ENCODE results near the gene CYB561.

Gene CYB561, protein sequence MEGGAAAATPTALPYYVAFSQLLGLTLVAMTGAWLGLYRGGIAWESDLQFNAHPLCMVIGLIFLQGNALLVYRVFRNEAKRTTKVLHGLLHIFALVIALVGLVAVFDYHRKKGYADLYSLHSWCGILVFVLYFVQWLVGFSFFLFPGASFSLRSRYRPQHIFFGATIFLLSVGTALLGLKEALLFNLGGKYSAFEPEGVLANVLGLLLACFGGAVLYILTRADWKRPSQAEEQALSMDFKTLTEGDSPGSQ

DNA sequence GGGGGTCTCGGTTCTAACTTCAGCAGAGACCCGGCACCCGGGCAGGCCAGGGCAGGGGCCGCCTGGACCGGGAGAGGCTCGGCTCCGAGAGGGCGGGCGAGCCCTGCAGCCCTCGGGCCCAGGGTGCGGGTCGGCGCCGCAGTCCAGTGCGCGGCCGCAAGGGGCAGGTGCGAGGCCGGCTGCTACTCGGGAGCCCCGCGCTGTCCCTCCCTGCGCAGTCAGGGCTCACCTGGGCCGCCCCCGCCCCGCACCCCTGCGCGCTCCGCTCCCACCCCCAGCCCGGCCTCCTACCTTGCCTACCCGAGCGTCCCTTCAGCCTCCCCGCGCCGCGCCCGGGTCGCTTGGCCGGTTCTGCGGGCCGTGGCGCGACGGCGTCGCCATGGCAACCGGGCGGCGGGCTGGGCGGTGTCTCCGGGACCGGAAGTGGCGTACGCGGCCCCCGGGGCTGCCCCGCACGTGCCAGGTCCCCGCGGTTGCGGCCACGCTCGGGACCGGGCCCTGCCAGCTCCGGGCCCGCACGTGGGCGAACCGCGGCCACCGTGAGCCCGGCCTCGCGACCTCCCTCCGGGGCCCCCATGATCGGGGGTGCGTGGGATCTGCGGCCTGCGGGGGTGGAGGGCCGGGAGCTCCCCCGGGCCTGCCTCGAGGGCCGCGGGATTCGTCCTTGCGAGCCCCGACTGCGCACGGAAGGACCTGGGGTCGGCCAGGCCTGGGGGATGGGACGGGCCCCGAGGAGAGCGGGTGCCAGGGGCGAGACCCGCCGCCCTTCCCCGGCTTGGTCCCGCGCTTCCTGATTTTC is at the start of gene CYB561:
Gene CYB561 (minus strand): TSS at position 353 of the 799 bp plus-strand sequence. CDS start 8,759 bp downstream, outside the sequence.
- peak; percentile 33 to 96 for DNase-seq

DNA sequence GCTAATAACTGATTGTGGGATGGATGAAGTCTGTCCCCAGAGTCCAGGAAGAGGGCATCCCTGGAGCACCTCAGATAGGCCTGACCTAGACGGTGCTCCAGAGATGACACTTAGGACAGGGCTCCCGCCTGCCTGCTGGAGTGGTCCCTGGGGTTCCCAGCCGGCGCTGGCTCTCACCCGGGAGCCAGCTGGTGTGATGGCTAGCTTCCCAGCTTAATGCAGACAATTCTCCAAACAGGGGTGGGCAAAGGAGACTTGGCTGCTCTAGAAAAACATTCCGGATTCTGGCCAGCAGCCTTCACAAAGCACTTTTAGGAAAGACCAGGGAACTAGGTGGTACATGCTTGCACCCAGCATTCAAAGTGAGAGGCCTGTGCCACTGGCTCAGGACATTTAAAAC is 49.4 kb upstream of the CYB561 start:
- no peak for DNase-seq

DNA sequence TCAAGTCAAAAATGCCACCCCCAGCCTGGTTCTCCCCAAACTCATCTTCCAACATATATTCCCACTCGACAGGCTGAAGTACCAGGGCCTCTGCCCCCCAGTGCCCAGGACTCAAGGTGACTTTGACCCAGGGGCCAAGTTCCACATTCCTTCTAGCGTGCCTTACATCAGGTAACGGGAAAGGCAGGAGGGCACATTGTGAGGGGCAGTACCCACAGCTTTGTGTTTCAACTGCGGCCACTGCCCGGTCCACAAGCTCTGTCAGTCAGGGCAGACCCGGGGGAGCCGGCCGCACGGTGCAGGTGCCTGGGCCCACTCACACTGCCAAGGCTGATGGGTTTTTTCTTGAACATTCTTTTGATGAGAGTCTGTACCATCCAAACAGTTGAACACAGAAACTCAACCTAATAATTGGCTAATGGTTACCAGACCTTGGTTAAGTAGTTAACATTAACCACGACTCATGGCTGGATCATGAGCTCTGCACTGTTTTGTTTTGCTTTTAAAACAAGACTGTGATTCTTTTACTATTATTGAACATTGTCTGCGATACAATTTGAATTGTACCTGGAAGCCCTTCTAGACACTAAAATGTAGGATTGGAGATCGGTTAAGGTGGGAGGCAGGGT is 48.3 kb upstream of the CYB561 start:
- DNase-seq: no peak

DNA sequence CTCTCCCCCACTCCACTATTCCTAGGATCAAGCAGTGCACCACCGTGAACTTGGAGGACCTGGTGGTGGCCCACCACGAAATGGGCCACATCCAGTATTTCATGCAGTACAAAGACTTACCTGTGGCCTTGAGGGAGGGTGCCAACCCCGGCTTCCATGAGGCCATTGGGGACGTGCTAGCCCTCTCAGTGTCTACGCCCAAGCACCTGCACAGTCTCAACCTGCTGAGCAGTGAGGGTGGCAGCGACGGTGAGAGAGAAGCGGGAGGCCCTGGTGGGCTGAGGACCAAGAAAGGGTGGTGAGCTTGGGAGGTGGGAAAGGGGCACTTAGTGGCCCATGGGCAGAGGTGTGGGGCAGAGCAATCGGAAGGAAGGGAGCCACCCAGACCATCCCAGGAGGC is 47.3 kb upstream of the CYB561 start:
- DNase-seq: no peak

DNA sequence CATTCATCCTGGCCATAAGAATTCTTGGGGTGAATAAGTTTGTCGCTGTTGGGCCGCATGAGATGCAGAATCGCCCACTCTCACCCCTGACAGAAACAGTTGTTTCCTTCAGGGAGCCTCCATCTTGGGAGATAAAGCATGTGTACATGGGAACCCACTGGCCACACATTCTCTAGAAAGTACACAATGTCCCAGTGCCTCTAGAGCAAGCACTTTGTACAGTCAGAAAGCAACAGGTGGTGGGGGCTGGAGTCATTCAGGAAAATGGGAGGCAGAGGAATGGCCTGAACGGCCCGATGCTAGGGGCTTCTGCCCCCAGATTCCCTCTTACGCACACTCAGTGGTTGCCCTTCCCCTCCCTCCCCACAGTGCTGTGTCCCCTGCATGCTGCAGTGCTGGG is 46.8 kb upstream of the CYB561 start:
- no peak for DNase-seq

DNA sequence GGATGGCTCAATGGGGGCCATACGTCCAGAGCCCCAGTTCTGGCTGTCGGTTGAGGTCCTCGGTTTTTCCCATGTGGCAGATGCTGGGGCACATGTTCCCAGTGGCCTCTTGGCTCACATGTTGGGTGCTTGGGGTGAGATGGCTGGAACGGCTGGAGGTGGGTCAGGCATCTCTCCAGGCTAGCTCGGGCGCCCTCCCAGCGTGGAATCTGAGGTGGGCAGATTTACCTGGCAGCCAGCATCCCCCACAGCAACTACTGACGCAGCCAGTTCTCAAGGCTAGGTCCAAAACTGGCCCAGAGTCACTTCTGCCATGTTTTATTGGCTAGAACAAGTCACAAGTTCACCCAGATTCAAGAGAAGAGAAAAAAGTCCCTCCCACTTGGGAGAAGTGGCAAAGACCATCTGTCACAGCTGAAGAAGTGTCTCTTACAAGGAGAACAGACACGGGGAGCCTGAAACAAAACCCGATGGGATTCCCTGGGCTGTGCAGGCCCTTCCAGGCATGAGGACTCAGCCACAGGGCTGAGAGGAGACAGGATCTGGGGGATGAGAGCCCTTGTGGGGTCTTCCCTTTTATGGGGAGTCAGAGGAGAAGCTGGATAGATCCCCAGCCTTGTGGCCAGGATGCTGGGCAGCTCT is 46.0 kb upstream of the CYB561 start:
- no peak for DNase-seq

DNA sequence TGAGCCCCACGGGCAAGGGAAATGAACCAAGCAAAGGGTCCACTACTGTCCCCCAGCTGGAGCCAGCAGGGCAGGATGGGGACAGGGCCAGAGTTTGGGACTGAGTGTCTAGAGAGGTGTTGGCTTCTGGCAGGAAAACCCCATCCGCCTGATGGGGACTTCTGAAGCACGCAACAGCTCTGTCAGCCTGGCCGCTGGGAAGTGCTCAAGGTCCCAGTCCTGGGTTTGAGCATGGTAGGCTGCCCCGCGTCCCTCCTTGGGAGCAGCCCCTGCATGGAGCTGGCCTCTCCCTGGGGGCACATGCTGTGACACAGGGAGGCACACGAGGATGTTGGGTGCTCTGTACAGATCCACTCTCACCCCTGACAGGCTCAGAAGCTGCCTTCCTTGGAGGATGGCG is 45.3 kb upstream of the CYB561 start:
- DNase-seq: no peak

DNA sequence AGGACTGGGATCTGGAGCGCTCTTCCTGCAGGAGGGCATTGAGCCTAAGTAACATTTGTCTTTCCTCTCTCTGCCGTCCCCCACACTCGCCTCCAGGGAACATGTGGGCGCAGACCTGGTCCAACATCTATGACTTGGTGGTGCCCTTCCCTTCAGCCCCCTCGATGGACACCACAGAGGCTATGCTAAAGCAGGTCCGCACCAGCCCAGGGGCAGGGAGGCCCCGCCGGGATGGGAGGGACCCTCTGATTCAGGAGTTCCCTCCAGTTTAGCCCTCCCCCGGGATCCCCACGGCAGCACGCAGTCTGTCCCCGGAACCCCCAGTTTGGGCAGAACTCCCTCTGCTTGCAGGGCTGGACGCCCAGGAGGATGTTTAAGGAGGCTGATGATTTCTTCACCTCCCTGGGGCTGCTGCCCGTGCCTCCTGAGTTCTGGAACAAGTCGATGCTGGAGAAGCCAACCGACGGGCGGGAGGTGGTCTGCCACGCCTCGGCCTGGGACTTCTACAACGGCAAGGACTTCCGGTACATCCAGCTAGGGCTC is 44.8 kb upstream of the CYB561 start:
- DNase-seq: no peak

DNA sequence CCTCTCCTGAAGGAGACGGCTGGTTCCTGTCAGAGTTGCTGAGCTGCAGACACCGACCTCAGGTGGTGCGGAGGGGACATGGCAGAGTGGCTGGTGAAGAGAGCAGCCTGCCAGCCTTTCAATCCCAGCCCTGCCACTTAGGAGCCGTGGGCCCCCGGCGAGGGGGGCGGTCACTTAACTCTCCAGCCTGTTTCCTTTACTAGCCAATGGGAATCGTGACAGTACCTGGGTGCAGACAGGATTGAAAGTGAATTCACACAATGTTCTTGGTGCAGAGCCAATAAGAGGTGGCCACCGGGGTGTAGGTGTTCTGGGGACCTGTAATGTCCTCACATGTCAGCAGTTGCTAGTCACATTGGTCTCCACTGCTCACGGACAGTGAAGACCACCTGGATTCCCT is 44.2 kb upstream of the CYB561 start:
- DNase-seq: no peak

DNA sequence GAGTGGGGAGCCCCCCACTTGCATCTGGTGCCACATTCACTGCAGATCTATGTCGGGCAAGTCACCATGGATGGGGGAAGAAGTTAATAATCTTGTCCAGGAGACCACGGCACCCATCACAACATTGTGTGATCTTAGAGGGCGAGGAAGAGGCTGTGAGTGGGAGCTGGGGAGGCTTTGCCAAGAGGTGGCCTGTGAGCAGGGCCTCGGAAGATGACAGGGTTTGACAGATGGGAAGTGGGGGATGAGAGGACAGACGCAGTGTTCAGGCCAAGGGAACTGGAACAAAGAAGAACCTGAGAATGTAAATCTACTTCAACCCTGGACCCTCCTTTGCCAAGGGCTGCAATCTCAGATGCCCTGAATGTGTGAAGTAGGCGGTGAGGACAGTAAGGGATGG is 43.2 kb upstream of the CYB561 start:
- no peak for DNase-seq

DNA sequence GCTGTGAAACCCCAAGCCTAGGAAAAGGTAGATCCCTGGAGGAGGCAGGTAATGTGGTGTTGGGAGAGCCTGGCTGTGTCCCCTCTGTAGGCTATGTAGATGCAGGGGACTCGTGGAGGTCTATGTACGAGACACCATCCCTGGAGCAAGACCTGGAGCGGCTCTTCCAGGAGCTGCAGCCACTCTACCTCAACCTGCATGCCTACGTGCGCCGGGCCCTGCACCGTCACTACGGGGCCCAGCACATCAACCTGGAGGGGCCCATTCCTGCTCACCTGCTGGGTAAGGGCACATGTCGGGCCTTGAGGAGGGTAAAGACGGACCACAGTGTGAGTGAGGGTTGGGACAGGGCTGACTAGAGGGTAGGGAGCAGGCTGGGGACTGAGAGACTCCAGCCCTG is 42.7 kb upstream of the CYB561 start:
- no peak for DNase-seq

DNA sequence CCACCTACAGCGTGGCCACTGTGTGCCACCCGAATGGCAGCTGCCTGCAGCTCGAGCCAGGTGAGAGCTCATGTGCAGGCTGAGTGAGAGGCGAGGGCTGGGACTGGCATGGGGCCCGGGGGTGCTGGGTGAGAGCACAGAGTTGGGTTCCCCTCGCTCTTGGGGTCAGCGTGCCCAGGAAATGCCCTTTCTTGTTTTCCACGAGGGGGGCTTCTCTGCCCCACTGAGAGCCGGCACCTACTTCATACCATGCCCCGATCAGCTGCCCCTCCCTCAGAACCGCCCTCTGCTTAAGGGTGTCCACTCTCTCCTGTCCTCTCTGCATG is 40.9 kb upstream of the CYB561 start:
- no peak for DNase-seq

DNA sequence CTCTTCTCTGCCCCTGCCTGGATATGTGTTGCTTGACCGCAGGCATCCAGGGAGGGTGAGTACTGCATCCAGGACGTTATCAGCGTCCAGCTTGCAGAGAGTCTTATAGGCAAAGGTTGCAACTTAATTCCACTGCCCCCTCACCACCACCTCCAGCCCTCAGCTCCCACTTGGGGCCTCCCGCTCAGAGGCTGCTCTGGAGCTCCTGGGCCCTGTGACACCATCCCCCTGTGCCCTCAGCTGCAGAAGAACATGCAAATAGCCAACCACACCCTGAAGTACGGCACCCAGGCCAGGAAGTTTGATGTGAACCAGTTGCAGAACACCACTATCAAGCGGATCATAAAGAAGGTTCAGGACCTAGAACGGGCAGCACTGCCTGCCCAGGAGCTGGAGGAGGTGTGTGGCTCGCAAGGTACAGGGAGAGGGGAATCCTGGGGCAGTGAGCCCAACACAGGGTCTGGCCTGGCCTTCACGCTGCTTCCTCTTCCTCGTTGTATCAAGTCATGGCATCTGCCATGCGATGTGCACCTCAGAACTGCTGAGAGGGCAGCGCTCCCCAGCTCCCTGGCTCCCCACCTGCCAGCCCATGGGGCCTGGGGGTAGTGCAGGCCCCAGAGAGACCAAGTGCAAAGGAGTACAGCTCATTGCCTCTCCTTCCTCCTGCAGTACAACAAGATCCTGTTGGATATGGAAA is 40.4 kb upstream of the CYB561 start:
- DNase-seq: peak; percentile 23 to 52

DNA sequence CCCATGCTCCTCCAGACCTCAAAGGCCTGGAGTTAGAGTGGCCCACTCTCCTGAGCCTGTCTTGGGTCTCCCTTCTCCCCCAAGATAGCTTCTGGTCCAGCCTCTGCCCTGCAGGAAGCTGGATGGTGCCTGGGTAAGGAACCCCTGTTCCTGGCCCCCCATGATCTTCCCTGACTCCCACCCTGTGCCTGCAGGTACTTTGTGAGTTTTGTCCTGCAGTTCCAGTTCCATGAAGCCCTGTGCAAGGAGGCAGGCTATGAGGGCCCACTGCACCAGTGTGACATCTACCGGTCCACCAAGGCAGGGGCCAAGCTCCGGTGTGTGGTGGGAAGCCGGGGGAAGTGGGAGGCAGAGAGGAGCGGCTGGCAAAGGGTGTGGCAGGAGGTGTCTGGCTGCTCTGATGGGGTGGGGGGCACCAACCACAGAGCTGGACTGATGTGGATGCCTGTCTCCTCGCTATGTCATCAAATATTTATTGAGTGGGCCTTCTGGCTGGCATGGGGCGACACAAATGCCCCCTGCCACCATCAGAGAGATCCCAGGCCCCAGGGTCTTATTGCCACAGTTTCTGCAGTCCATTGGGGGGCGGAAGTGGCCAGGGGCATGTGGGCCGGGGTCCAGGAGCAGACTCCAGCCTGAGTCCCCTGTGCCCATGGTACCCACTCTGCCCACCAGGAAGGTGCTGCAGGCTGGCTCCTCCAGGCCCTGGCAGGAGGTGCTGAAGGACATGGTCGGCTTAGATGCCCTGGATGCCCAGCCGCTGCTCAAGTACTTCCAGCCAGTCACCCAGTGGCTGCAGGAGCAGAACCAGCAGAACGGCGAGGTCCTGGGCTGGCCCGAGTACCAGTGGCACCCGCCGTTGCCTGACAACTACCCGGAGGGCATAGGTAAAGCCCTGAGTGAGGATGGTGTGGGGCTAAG is 37.8 kb upstream of the CYB561 start:
- DNase-seq: no peak

DNA sequence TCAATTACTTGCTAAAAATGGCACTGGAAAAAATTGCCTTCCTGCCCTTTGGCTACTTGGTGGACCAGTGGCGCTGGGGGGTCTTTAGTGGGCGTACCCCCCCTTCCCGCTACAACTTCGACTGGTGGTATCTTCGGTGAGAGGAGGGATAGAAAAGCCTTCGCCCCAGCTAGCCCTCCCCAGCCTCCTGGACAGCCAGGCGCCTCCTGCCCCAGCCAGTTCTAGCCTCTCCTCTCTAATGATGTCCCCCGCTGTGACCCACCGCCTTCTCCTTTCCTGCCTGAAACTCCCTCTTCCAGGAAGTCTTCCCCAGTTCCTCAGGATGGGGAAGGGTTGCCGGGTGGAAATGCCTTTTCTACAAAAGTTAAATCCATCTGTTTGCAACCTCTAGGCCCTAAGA is 36.9 kb upstream of the CYB561 start:
- no peak for DNase-seq

DNA sequence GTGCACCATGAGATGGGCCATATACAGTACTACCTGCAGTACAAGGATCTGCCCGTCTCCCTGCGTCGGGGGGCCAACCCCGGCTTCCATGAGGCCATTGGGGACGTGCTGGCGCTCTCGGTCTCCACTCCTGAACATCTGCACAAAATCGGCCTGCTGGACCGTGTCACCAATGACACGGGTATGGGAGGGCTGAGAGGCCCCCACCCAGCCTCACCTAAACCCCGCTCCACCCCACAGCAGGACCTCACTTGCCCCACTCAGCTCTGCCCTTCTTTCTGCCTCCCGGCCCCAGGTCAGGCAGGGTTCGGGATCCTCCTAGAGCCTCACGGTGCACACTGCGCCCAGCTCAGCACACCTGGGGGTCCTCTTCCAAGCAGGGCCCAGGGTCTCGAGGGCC is 36.4 kb upstream of the CYB561 start:
- no peak for DNase-seq

DNA sequence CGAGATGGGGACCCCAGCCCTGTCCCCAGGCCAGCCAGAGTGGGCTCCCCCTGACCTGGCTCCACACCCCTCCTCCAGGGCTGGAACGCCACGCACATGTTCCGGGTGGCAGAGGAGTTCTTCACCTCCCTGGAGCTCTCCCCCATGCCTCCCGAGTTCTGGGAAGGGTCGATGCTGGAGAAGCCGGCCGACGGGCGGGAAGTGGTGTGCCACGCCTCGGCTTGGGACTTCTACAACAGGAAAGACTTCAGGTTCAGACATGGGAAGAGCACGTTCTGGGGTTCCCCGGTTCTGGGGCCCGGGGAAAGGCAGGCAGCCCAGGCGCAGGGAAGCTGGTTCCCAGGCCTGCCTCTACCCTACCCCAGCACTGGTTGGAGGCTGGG is 35.4 kb upstream of the CYB561 start:
- DNase-seq: no peak

DNA sequence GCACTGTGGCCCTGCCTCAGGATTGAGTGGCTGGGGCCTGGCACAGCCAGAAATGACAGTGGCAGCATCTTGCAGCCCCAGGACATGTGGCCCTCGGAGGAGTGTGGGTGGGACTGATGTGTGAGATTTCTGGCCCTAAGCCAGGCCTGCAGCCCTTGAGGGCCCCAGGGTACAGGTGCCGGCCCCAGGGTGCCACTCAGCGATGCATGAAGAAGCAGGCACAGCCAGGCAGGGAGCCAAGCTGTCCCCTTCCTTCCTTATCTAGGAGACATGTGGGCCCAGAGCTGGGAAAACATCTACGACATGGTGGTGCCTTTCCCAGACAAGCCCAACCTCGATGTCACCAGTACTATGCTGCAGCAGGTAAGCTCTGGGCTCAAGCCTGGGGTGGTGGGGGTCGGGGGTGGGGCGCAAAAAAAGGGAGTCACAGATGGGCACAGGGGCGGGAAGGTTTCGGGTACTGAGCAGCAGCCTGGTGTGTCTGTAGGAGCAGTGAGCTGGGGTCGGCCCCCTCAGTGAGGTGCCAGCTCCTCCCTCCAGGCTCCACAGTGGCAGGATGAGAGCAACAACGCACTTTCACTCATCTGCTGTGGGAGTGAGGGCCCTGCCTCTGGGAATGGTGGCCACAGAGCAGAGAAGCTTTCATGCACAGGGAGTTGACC is 34.9 kb upstream of the CYB561 start:
- DNase-seq: peak in 1 of 2 experiments; percentile 15

DNA sequence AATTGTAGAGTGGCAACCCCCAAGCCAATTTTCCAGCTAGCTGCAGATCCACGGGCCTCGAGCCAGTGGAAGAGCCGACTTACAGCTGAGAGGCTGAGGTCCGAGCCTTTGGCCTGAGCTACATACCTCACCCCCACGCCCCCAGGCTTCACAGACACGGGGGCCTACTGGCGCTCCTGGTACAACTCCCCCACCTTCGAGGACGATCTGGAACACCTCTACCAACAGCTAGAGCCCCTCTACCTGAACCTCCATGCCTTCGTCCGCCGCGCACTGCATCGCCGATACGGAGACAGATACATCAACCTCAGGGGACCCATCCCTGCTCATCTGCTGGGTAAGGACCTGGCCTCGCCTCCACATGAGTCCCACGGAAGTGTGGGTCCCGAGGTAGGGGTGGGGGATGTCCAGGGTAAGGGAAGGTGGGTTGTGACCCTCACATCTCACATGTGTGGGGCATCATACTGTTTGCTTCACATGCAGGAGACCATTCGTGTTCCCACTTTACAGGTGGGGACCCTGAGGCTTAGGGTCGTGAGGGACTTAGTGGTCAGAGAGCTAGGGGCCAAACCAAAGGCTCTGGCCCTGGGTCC is 34.2 kb upstream of the CYB561 start:
- no peak for DNase-seq

DNA sequence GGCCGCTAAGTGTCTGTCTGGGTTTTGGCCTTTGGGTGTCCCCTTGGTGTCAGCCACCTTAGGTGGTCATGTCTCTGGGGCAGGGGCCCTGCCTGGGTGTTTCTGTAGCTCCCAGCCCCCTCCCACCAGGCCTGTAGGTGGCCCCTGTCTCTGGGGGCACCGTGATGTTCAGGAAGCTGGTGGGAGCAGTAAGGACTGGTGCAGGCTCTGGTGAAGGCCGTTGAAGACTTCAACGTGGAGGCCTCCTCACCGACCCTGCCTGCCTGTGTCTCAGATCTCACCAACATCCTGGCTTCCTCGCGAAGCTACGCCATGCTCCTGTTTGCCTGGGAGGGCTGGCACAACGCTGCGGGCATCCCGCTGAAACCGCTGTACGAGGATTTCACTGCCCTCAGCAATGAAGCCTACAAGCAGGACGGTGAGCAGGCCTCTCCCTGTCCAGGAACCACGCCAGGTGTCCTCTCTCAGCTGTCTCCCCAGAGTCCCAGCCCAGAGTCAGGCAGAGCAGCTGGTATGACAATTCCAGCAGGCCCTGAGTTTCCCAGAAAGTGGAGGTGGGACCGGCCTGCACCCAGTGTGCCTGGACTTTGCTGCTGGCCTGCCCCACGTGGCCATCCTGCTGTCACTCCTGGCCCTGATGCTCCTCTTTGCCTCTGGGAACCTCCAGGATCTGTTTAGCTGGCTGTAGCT is 33.5 kb upstream of the CYB561 start:
- DNase-seq: no peak
